ENCODE data around the gene WDR18.

DNA sequence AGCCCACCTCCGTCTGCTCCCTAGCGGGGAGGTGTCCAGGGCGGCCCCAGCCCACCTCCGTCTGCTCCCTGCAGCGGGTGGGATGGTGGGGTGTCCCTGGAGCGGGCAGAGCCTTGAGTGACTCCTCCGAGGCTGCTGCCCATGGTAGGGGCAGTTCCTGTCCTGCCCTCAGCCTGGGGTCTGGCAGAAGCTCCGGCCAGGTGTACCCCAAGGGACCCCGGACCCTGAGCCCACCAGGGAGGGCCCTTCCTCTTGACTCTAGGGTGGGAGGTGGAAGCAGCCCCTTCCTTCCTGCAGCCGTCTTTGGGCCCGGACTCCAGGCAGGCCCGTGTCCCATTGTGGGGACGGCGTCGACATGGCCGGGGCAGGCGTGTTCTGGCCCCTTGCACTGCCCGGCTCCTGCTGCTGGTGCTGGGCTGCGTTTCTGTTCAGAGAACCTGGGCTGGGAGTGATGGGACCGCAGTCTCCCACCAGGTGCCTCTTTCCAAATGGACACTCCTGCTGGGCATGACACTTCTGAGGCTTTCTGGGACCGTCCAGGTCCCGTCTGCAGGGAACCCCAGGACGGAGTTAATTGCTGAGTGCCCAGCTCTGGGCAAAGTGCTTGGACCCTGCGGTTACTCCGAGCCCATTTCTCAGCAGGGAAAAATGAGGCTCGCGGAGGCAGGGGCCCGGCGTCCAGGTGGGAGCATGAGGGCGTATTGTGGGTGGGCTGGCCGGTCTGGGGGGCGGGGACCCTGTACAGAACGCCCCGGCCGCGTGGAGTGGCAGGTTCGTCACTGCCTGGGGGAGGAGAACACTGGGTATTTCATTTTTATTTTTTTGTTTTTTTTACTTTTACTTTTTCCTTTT is 38.5 kb upstream of the WDR18 start:
- TF ChIP-seq, protein P1, sequence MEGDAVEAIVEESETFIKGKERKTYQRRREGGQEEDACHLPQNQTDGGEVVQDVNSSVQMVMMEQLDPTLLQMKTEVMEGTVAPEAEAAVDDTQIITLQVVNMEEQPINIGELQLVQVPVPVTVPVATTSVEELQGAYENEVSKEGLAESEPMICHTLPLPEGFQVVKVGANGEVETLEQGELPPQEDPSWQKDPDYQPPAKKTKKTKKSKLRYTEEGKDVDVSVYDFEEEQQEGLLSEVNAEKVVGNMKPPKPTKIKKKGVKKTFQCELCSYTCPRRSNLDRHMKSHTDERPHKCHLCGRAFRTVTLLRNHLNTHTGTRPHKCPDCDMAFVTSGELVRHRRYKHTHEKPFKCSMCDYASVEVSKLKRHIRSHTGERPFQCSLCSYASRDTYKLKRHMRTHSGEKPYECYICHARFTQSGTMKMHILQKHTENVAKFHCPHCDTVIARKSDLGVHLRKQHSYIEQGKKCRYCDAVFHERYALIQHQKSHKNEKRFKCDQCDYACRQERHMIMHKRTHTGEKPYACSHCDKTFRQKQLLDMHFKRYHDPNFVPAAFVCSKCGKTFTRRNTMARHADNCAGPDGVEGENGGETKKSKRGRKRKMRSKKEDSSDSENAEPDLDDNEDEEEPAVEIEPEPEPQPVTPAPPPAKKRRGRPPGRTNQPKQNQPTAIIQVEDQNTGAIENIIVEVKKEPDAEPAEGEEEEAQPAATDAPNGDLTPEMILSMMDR (IDR thresholded peaks at IDR 0.05) = no peak
- TF ChIP-seq POLR2A (IDR thresholded peaks at IDR 0.05) = no peak
